GM20000 (cell line): Measurements from ENCODE around the gene PPP2R5C.

Source experiments
- DNase-seq: peaks from one replicate; pipeline ENCODE4 v3.0.0; 2012; ENCODE audit warnings: low spot score
- CTCF ChIP-seq: IDR thresholded peaks from 2 replicates; pipeline ENCODE4 v1.5.1; 2012; ENCODE audit warnings: mild to moderate bottlenecking, control low read depth; ENCODE audit errors: extremely low read depth, missing control alignments

Gene PPP2R5C

GRCh38 chr14:101849640-101850039 lies 88.1 kb downstream of the PPP2R5C start:
- no peak for DNase-seq
- no peak for TF ChIP-seq CTCF

GRCh38 chr14:101851183-101851582 lies 89.7 kb downstream of the PPP2R5C start:
- DNase-seq = no peak
- no peak for TF ChIP-seq CTCF

GRCh38 chr14:101851736-101852405 lies 90.4 kb downstream of the PPP2R5C start:
- TF ChIP-seq CTCF = no peak
- DNase-seq = no peak

GRCh38 chr14:101852785-101853184 lies 91.3 kb downstream of the PPP2R5C start:
- no peak for DNase-seq
- no peak for TF ChIP-seq CTCF

- no peak for TF ChIP-seq CTCF
- DNase-seq = no peak
Observed at GRCh38 chr14:101853455-101854018, 92.0 kb downstream of the PPP2R5C start.

- TF ChIP-seq CTCF = no peak
- DNase-seq = no peak
Observed at GRCh38 chr14:101854366-101854765, 92.9 kb downstream of the PPP2R5C start.

GRCh38 chr14:101855958-101856357 lies 94.4 kb downstream of the PPP2R5C start:
- TF ChIP-seq CTCF = no peak
- no peak for DNase-seq
